GM19463 (cell line): ENCODE data around the gene TIAM2.
"Not testable (repeated sequence)": the region's sequence is repeated elsewhere in the genome, so short reads cannot be mapped to it uniquely, and the experiment has no call there.

Experiments used
- ATAC-seq: cut with Tn5 transposase; IDR thresholded peaks from one replicate; pipeline ENCODE4 v1.9.1; 2021; ENCODE audit warnings: mild to moderate bottlenecking, moderate library complexity; ENCODE audit not compliant: unreplicated experiment

TIAM2 gene

GRCh38 chr6:154989448-154989847, 5.7 kb upstream of the TIAM2 start:
- ATAC-seq: no peak

GRCh38 chr6:154991207-154991606, 3.9 kb upstream of the TIAM2 start:
- ATAC-seq: no peak

- no peak for ATAC-seq
These were observed 2.1 kb upstream of the TIAM2 start for GRCh38 chr6:154993026-154993425.

GRCh38 chr6:154993710-154994109, 1.4 kb upstream of the TIAM2 start:
- no peak for ATAC-seq

GRCh38 chr6:154994836-154995253, 270 bp upstream of the TIAM2 start:
- no peak for ATAC-seq

- no peak for ATAC-seq
These were observed 988 bp downstream of the TIAM2 start for GRCh38 chr6:154996016-154996590.

- no peak for ATAC-seq
These were observed 1.8 kb downstream of the TIAM2 start for GRCh38 chr6:154996841-154997311.

GRCh38 chr6:154998855-154999254, 3.7 kb downstream of the TIAM2 start:
- no peak for ATAC-seq

GRCh38 chr6:155001482-155001881, 6.4 kb downstream of the TIAM2 start:
- ATAC-seq: no peak

GRCh38 chr6:155001934-155002333, 6.8 kb downstream of the TIAM2 start:
- no peak for ATAC-seq

- ATAC-seq: no peak
These were observed 8.4 kb downstream of the TIAM2 start for GRCh38 chr6:155003476-155003875.

- no peak for ATAC-seq
These were observed 8.9 kb downstream of the TIAM2 start for GRCh38 chr6:155004017-155004416.

- no peak for ATAC-seq
These were observed 9.7 kb downstream of the TIAM2 start for GRCh38 chr6:155004576-155005372.

- ATAC-seq: no peak
These were observed 13.5 kb downstream of the TIAM2 start for GRCh38 chr6:155008625-155009024.

GRCh38 chr6:155010940-155011339, 15.8 kb downstream of the TIAM2 start:
- ATAC-seq: no peak

GRCh38 chr6:155011809-155012291, 16.7 kb downstream of the TIAM2 start:
- ATAC-seq: no peak

- no peak for ATAC-seq
These were observed 18.4 kb downstream of the TIAM2 start for GRCh38 chr6:155013457-155013876.

GRCh38 chr6:155014137-155014536, 19.0 kb downstream of the TIAM2 start:
- no peak for ATAC-seq

- no peak for ATAC-seq
These were observed 19.7 kb downstream of the TIAM2 start for GRCh38 chr6:155014670-155015300.

- ATAC-seq: not testable (repeated sequence)
These were observed 23.3 kb downstream of the TIAM2 start for GRCh38 chr6:155018415-155018814.

- ATAC-seq: no peak
These were observed 26.6 kb downstream of the TIAM2 start for GRCh38 chr6:155021680-155022079.

- no peak for ATAC-seq
These were observed 27.6 kb downstream of the TIAM2 start for GRCh38 chr6:155022721-155023120.
